PC-3 (cell line): ENCODE results near the gene RBM12.

Experiments used
- EZH2 ChIP-seq: fragments of 300-600 bp; sonication (generic); IDR thresholded peaks from one replicate; pipeline ENCODE4 v1.6.1; 2017; ENCODE audit warnings: antibody characterized with exemption, mild to moderate bottlenecking, low read length; ENCODE audit not compliant: unreplicated experiment
- EZH2phosphoT487 ChIP-seq: fragments of 300-600 bp; sonication (generic); IDR thresholded peaks from 2 replicates; pipeline ENCODE4 v1.6.1; 2018; ENCODE audit warnings: mild to moderate bottlenecking, antibody characterized with exemption, low read length, borderline replicate concordance
- TF ChIP-seq, protein P1 (sequence below): fragments of 300-600 bp; sonication (generic); conservative IDR thresholded peaks from 2 replicates; pipeline ENCODE4 v1.5.1; 2017; ENCODE audit warnings: antibody characterized with exemption, low read depth, mild to moderate bottlenecking, low read length

DNA sequence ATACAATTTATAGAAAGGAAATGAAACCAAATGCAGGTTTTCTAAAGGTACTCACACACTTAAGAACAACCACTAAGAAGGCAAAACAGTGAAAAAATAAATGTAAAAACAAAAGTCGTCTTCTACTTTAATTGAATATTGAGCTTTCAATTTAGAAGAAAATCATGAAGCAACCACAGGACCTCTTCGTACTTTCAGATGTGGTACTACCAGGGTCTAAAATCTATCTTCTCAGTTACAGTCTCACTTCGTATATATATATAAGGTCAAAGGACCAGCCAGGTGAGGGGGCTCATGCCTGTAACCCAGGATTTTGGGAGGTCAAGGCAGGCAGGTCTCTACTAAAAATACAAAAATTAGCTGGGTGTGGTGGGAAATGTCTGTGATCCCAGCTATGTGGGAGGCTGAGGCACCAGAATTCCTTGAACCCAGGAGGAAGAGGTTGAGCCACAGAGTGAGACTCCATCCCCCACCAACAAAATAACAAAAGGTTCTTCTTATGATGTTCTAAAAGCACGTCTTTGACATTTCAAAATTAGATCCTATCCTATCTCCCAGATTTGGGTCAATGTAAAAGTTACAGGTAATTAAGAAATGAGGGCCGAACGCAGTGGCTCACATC lies 47.0 kb upstream of the RBM12 start:
- TF ChIP-seq, protein P1, sequence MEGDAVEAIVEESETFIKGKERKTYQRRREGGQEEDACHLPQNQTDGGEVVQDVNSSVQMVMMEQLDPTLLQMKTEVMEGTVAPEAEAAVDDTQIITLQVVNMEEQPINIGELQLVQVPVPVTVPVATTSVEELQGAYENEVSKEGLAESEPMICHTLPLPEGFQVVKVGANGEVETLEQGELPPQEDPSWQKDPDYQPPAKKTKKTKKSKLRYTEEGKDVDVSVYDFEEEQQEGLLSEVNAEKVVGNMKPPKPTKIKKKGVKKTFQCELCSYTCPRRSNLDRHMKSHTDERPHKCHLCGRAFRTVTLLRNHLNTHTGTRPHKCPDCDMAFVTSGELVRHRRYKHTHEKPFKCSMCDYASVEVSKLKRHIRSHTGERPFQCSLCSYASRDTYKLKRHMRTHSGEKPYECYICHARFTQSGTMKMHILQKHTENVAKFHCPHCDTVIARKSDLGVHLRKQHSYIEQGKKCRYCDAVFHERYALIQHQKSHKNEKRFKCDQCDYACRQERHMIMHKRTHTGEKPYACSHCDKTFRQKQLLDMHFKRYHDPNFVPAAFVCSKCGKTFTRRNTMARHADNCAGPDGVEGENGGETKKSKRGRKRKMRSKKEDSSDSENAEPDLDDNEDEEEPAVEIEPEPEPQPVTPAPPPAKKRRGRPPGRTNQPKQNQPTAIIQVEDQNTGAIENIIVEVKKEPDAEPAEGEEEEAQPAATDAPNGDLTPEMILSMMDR: no peak
- TF ChIP-seq EZH2 (no peak), EZH2phosphoT487 (no peak)
